NCI-H460 (cell line): ENCODE measurements around the gene PTRH2. TPM values are rescaled to one million over a fixed set of nuclear protein-coding genes. Genes with fewer than 3 reads are reported as not detected.
"Not testable (repeated sequence)": the region's sequence is repeated elsewhere in the genome, so short reads cannot be mapped to it uniquely, and the experiment has no call there.

ENCODE experiments used
- DNase-seq: peaks from one replicate; pipeline ENCODE4 v3.0.0-alpha.2; 2016; ENCODE audit warnings: low read depth; ENCODE audit errors: extremely low read depth
- polyA plus RNA-seq: library from polyadenylated mRNA; depleted of rRNA; stranded (reverse); fragments of >200 nt; gene quantifications from 2 replicates; pipeline ENCODE4 v1.2.3, GENCODE V29; 2014; cell fraction: nucleus; rRNA removed
- total RNA-seq: library from RNA; depleted of rRNA; stranded (reverse); fragments of >200 nt; shearing (Covaris generic); gene quantifications from 2 replicates; pipeline ENCODE4 v1.2.3, GENCODE V29; 2014; rRNA removed

The PTRH2 gene
- 45.5 and 54.9 TPM in 2 replicates for total RNA-seq
- polyA plus RNA-seq: 31.5 and 50.4 TPM in 2 replicates

DNA sequence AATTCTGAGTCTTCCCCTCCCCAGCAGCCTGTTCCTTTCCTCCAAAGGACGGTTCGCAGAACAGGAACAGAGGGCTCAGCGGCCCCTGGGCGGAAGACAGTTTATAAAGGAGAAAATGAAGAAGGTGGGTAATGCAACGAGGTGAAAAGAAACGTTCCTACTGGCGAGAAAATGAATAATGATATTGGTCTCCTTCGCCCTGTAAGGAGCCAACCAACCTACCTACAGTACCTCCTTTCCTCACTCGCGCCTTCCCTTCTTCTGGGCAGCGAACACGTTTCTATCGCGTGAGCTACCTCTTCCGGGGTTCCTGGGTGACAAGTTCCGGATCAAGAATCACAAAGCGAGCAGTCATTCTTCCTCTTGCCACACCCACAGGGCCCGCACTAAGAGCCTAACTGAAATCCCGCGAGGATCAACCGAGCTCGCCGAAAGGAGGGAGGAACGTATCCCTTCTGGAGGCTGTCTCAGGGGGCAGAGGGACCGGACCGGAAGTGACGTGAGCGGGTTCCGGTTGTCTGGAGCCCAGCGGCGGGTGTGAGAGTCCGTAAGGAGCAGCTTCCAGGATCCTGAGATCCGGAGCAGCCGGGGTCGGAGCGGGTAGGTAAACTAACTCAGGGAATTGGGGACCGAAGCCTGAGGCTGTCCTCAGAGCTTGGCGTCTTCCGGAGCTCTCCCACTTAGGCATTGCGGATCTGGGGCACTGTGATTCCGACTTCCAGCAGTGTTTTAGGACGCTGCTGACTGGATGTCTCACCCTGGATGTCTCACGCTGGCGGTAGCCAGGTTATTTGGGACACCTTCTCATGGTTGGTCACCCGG lies at the start of gene PTRH2, which contains the start of gene VMP1:
TSS of gene PTRH2 (minus strand) at position 282 of the 822 bp plus-strand sequence. CDS start 9,452 bp downstream, outside the sequence.
TSS of gene VMP1 (plus strand) at position 506 of the 822 bp plus-strand sequence. CDS start 23,793 bp downstream, outside the sequence.
- peak; percentile 100 for DNase-seq

DNA sequence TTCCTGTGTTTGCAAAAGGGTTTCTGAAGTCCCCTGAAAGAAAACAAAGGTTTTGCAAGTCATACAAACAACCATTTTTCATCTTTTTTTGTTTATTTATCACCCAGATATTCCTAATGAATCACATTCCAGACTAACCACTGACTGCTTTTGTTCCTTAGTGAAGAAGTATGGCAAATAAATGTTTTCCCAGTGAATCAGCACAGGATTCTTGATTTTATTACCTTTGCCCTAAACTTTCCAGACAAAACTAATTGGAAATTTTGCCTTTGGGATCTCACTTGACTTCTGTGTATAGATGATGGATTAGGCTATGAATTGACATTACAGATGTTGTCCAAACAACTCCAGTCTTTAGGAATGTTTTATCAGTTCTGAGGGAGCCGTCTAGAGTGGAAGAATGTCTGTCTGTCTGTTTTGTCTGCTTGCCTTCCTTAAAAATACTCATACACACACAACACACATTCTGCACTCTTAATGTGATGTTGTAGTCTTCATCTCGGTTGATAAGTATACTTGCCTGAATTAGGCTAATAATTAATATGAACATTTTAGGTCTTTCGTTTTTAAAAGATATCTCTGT lies 49.1 kb upstream of the PTRH2 start:
- DNase-seq: no peak

DNA sequence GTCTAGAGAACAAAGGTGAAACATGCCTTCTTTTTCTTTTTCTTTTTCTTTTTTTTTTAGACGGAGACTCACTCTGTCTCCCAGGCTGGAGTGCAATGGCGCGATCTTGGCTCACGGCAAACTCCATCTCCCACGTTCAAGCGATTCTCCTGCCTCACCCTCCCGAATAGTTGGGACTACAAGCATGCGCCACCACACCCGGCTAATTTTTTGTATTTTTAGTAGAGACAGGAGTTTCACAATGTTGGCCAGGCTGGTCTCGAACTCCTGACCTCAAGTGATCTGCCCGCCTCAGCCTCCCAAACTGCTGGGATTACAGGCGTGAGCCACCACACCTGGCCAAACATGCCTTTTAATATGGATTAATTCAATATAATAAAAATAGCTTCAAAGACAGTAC lies 47.8 kb upstream of the PTRH2 start:
- not testable (repeated sequence) for DNase-seq

DNA sequence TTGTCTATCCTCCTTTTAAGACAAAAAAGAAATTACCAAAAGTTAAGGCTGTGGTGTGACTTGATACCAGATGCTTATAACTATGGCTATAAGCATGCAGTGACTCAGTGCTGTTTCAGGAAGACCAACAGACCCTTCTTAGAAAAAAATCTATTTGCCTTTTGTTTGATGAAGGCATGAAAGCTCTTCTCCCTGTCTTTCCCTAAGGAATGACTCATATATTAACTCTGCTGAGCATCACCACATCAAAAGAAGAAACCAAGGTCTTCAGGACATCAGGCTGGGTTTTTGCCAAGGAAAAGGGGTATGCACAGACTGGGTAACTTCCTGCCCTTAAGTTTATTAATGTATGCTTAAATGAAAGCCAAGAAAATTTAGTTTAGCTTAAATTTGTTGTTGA lies 47.3 kb upstream of the PTRH2 start:
- DNase-seq: peak; percentile 54

DNA sequence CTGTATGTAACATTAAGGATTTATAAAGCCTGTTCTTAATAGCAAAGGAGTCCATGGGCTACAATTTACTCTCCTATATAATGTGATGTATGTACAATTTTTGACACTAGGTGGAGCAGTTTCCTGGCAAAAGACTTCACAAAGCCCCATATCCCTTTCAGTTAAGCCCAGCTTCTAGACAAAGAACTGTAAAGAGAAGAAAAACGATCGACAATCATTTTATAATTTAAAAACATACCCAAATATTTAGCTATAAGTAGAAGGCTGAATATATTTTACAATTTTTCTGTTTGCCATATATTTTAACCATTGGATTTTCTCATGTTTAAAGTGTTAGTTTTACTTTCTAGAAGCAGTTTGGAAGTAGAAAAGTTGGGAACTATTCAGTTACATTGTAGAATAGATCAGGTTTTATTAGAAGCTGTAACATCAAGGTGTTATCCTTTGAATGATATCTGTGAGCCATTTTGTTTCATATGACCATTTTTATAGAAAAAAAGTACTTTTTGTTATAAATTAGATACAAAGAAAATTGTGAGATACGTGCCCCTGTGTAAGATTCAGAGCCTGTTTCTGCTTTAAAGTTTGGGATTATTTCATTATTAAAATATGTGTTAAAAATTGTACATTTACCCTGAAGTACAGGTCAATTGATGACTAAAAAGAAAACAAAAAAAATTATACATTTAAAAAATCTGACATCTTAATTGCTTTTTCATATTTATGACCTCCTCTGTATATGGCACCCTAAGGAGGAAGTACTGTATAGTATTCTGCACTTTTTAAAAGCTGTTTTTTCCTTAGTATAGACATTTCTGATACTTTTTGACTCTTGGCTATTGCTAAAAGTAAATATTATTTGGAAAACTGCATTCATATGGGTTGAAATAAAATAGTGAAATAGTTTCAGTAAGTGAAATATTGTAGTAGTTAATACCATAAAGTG lies 46.6 kb upstream of the PTRH2 start:
- DNase-seq: peak; percentile 88

DNA sequence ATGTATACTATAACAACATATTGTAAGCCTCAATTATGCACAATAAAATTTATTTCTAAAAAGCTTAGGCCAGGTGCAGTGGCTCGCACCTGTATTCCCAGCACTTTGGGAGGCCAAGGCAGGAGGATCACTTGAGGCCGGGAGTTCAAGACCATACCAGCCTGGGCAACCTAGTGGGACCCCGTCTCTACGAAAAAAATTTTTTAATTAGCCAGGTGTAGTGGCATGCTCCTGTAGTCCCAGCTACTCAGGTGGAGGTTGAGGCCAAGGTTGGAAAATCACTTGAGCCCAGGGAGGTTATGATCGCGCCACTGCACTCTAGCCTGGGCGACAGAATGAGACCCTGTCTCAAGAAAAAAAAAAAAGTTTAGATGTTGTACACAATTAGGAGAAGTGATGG lies 45.7 kb upstream of the PTRH2 start:
- DNase-seq: no peak

DNA sequence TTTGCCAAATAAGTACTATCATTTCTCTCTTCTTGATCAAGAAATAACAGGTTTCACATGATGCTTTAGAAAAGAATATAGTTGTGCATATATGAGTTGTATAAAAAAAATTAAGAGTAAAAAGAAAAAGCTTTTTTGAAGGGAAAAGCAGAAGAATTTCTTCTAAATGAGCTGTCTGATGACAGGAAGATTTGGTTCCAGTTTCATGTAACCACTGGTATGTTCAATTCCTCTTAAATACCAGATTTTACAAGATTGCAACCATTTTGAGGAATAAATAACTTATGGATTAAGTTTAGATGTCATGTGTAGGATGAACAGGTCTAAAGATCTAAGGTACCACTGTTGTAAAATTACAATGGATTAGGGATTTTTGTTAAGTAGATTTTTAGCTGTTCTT lies 45.2 kb upstream of the PTRH2 start:
- DNase-seq: no peak

DNA sequence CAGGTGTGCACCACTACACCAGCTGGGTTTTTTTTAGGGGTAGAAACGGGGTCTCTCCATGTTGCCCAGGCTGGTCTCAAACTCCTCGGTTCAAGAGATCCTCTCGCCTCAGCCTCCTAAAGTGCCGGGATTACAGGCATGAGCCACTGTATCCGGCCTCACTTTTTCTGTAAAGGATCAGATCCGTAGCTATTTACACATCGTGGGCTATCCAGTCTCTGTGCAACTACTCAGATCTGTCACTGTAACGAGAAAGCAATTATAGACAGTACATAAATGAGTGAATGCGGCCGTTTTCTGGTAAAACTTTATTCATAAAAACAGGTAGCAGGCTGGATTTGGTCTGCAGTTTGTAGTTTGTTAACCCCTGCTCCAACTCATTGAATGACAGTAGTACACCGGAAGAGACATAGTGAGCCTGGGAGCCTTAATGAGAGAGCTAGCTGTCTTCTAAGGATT lies 44.8 kb upstream of the PTRH2 start:
- DNase-seq: no peak

DNA sequence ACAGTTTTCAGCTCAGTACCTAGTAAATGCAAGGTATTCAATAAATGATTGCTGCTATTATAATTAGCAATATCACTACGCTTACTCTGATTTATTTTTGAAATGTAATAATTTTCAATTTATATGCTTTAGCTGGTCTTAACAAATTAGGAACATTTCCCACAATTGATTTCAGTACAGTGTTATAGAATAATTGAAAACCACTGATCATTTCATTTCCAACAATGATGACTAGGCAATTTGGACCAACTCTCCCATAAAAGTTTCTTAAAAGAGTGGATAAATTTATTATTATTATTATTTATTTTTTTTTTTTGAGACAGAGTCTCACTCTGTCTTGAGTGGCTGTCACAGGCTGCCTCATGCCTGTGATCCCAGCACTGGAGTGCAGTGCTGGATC lies 41.4 kb upstream of the PTRH2 start:
- no peak for DNase-seq

DNA sequence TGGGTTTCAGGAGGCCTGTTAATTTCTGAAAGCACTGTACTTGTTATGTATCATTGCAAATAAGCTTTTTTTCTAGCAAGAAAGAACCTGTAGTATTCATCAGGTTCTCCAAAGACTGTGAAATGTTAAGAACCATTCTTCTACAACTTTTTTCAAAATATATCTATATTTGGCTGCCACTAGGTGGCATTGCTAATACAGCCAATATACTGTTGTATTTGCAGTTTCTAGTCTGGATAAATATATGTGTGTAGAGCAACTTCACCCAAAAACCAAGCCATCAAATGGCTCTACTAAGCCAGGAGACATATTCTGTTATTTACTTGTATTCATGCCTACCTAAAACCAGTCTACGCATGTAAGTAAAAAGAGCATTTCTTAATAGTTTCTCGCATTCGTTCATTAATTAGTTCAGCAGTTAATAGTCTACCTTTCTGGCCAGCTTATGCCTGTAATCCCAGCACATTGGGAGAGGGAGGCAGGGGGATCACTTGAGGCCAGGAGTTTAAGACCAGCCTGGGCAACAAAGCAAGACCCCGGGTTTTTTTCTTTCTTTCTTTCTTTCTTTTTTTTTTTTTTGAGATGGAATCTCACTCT lies 39.7 kb upstream of the PTRH2 start:
- peak; percentile 36 for DNase-seq

DNA sequence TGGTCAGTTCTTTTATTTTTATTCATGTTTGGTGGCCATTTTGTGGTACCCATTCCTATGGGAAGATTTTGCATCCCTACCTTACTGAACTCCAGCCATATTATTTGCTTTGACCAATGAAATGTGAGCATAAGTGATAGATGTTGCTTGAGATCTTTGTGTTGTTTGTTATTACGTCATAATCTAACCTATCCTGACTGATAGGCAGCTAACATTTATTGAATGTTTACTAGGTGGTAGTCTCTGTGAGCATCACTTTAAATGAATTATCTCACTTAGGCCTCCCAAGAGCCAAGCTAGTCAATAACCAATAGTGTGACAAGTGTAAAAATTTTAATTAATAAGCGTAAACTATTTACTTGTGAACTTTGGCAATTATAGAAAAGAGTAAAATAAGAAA lies 37.8 kb upstream of the PTRH2 start:
- DNase-seq: no peak

DNA sequence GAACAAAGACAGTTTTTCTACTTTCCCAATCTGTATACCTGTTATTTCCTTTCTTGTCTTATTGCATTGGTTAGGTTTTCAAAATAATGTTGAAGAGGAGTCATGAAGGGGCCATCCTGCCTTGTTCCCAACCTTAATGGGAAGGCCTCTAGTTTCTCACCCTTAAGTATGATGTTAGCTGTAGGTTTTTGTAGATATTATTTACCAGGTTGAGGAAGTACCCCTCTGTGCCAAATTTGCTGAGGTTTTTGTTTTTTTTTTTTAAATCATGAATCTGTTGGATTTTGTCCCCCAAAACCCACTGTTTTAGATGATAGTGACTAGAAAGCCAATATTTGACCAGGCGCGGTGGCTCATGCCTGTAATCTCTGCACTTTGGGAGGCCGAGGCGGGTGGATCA lies 36.6 kb upstream of the PTRH2 start:
- DNase-seq: no peak

DNA sequence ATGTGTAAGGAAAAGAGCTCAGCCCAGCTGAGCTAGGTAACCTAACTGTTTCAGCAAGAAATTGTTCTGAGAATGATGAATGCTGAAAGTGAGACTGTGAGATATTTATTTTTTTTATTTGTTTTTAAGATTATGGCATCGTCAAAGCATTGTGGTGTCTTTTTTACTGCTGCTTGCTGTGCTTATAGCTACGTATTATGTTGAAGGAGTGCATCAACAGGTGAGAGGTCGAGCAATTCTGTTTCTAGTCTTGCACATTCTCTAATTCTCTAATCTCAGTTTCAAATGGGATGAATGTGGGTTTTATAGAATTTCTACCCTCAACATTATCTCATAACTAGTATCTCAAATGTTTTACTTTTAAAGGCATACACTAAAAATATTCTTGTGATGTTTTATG lies 30.1 kb upstream of the PTRH2 start:
- DNase-seq: no peak

DNA sequence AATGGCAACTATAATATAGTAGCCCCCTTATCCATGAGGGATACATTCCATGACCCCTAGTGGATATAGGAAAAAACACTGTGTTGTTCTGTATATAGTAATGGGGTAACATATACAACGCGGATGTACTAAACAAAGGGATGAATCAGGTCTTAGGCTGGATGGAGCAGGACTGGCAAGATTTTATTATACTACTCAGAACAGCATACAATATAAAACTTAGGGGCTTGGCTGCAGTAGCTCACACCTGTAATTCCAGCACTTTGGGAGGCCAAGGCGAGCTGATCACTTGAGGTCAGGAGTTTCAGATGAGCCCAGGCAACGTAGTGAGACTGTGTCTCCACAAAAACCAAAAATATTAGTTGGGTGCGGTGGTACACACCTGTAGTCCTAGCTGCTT lies 27.0 kb upstream of the PTRH2 start:
- no peak for DNase-seq

DNA sequence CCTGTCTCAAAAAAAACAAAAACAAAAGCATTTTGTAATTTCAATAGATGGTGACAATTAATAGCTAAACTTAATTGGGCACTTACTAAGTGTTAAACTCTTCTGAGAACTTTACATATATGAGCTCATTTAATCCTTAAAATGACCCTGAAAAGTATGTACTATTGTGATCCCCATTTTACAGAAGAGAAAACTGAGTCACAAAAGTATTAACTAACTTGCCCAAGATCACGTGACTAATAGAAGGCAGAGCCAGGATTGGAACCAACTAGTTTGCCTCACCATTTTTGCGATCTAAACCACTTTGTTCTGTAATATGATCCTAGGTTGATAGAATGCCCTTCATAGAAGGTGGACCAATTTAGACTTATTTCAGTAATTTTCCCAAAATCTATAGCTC lies 26.5 kb upstream of the PTRH2 start:
- no peak for DNase-seq

DNA sequence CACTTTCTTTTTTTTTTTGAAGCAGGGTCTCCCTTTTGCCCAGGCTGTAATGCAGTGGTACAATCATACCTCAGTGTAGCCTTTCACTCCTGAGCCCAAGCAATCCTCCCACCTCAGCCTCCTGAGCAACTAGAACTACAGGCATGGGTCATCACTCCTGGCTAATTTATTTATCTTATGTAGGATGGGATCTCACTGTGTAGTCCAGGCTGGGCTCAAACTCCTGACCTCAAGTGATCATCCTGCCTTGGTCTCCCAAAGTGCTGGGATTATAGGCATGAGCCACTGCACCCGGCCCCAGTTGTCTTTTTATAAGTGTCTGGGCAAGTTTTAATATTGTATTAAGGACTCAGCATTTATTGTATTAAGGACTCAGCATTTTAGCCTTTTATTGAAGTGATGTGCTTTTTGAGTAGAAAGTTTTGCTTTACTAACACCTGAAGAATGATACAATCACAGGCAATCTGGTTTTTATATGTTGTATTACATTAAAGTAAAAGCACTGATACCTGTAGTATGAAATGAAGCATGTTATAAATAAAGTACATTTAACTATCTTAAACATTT lies 23.1 kb upstream of the PTRH2 start:
- DNase-seq: no peak

DNA sequence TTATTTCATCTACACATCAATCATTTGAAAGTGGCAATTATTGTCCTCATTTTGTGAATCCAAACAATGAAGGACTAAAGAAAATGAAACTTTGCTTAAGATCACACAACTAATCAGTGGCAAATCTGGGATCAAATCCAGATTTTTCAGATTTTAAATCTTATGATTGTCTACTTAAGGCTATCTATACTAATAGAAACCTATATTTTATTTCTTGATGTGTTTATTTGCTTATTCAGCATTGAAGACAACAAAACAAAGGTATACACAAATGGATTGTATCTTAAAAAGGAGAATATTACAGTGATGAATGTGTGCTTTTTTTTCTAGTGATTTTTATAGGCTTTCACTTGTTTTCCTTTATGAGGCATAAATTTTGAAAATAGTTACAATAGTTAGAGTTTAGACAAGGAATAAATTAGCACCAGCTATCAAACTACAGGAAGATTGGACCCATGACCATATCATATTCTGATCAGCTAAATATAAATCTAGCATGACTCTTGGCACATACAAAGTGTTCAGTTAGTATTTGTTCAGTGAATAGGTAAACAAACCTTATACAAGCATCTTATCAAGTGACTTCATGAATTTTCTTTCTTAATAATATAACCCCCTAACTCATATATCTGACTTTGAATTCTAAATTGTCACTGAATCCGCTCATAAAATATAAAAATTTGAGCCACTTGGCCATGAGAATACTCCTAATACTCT lies 20.7 kb upstream of the PTRH2 start:
- DNase-seq: no peak

DNA sequence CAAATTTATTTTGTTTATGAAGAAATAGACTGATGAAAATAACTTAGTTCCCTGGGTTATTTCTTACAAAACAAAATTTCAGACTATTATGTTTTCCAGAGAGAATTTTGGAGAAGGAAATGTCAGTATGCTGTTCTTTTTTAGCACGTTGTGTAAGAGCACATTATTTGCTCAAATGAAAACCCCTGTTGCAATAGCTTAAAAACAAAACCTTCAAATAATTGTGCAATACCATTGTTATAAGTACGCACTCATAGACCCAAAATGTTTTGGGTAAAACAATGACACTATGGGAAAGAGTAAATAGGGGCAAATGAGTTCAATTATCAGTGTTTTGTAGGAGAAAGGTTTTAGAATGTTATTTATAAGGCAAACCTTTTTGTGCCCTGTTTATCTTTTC lies 18.5 kb upstream of the PTRH2 start:
- no peak for DNase-seq

DNA sequence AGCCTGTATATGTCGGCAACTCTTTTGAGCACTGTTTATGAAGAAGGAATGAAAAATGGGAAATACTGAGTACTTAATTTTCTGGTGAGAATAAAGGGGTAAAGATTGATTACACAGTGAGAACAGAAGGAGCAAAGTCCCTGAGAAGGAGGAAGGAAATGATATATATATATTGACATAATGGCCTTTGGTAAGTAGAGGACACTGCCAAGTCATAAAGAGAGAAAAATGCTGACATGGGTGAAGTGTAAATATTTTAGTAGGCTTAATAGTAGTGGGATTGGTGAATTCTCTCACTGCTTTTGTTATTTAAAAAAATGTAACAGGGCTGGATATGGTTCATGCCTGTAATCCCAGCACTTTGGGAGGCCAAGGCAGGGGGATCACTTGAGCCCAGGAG lies 16.4 kb upstream of the PTRH2 start:
- DNase-seq: no peak

DNA sequence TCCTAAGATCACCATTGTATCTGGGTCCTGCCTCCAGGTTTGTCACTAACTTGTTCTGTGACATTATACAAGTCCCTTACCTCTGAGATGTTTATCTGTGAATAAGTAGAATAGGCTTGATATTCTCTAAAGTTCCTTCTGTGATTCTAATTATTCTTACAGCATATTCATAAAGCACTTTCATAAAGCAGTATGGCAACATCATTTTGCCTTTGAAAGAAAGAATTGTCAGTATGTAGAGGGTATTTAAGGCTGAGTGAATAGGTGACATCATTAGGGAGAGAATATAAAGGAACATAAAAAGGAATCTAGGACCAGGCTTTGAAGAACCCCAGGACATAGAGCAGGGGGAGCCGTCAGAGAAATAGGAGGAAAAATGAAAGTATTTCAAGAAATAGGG lies 15.8 kb upstream of the PTRH2 start:
- DNase-seq: no peak
